HCT116 (cell line): ENCODE data around the gene TLCD3A. TPM values are rescaled to one million over a fixed set of nuclear protein-coding genes. Genes with fewer than 3 reads are reported as not detected.

Experiments
- ATAC-seq: fragments of 200-7000 bp; cut with Tn5 transposase; 2 replicates; pipeline ENCODE4 v1.9.1; 2020; ENCODE audit warnings: mild to moderate bottlenecking, moderate library complexity
- BruUV-seq: library from RNA; stranded (reverse); fragments of 400-500 nt; replicated peaks from 2 replicates; lab custom pipeline; 2021; lab: Mats Ljungman, UMichigan
- CTCF ChIA-PET: fragments of 300-600 bp; sonication (Branson Sonifier 250); formaldehyde crosslinking; loops from one replicate; lab custom pipeline; 2021; ENCODE audit warnings: antibody characterized with exemption; lab: Charles Lee
- POLR2A ChIA-PET: fragments of 300-600, 350-600 bp; sonication (Branson Sonifier 250); formaldehyde crosslinking; loops from one replicate; lab custom pipeline; 2021; ENCODE audit warnings: antibody characterized with exemption; lab: Charles Lee
- RAD21 ChIA-PET, 2 experiments: fragments of 300-600 bp; sonication (Branson Sonifier 250); formaldehyde crosslinking; loops; one replicate each; lab custom pipeline; 2023; ENCODE audit warnings: low total read pairs in 2 of 2; ENCODE audit not compliant: uncharacterized antibody in 2 of 2, unreplicated experiment in 2 of 2, low non-redundant PET in 1 of 2; lab: Charles Lee
- DNase-seq: peaks from one replicate; pipeline ENCODE4 v3.0.0-alpha.2; 2010; ENCODE audit warnings: low read depth, low spot score
- H2AFZ ChIP-seq: fragments of 200-600 bp; shearing (Covaris generic), sonication (generic); 2 replicates; pipeline ENCODE4 v1.6.1; 2017; ENCODE audit warnings: low read depth, mixed run types, mixed read lengths, antibody characterized with exemption, low read length; ENCODE audit not compliant: poor library complexity, severe bottlenecking
- H3K27ac ChIP-seq: 2 replicates; pipeline ENCODE4 v1.5.1; 2012; ENCODE audit warnings: low read depth, low read length
- H3K27me3 ChIP-seq: fragments of 200-600 bp; sonication (generic); 2 replicates; pipeline ENCODE4 v1.6.1; 2016; ENCODE audit warnings: mixed run types, low read length, mixed read lengths; ENCODE audit not compliant: insufficient read depth
- H3K36me3 ChIP-seq, 2 experiments: fragments of 200-500 bp in 1 of 2; fragments of 200-600 bp in 1 of 2; sonication (Bioruptor generic) in 1 of 2; sonication (generic) in 1 of 2; 2 replicates each; pipeline versions ENCODE4 v1.5.1 to v1.6.1; 2014 to 2016; ENCODE audit warnings: low read length in 2 of 2, inconsistent platforms in 1 of 2, mixed read lengths in 1 of 2, mixed run types in 1 of 2; ENCODE audit not compliant: insufficient read depth in 2 of 2, control insufficient read depth in 1 of 2
- H3K4me1 ChIP-seq, 2 experiments: fragments of 200-600 bp in 1 of 2; sonication (generic) in 1 of 2; 2 replicates each; pipeline versions ENCODE4 v1.5.1 to v1.6.1; 2012 to 2017; ENCODE audit warnings: low read length in 2 of 2, inconsistent platforms in 1 of 2, mild to moderate bottlenecking in 1 of 2, mixed read lengths in 1 of 2, mixed run types in 1 of 2, moderate library complexity in 1 of 2; ENCODE audit not compliant: insufficient read depth in 2 of 2, control insufficient read depth in 1 of 2
- H3K4me2 ChIP-seq: fragments of 200-600 bp; sonication (generic); 2 replicates; pipeline ENCODE4 v1.6.1; 2017; ENCODE audit warnings: mixed run types, low read length, mixed read lengths
- H3K4me3 ChIP-seq, 2 experiments: fragments of 200-600 bp in 1 of 2; sonication (generic) in 1 of 2; replicated peaks in 1 of 2; 2 replicates each; pipeline ENCODE4 v1.5.1; 2011 to 2016; ENCODE audit warnings: low read length in 2 of 2, control low read depth in 1 of 2, low read depth in 1 of 2, mild to moderate bottlenecking in 1 of 2, mixed read lengths in 1 of 2, mixed run types in 1 of 2
- H3K79me2 ChIP-seq: fragments of 200-600 bp; sonication (generic); 2 replicates; pipeline ENCODE4 v1.6.1; 2017; ENCODE audit warnings: mild to moderate bottlenecking, mixed run types, low read length, moderate library complexity, mixed read lengths; ENCODE audit not compliant: insufficient read depth
- H3K9ac ChIP-seq: fragments of 200-600 bp; sonication (generic); 2 replicates; pipeline ENCODE4 v1.6.1; 2016; ENCODE audit warnings: low read length, mixed read lengths
- H3K9me2 ChIP-seq: fragments of 200-600 bp; sonication (generic), shearing (Covaris generic); 2 replicates; pipeline ENCODE4 v1.6.1; 2017; ENCODE audit warnings: mixed run types, mild to moderate bottlenecking, moderate library complexity; ENCODE audit not compliant: insufficient read depth
- H3K9me3 ChIP-seq, 2 experiments: fragments of 200-500 bp in 1 of 2; fragments of 200-600 bp in 1 of 2; sonication (Bioruptor generic) in 1 of 2; sonication (generic) in 1 of 2; 2 replicates each; pipeline ENCODE4 v1.6.1; 2014 to 2017; ENCODE audit warnings: low read length in 2 of 2, mixed read lengths in 2 of 2, inconsistent platforms in 1 of 2, low read depth in 1 of 2, mild to moderate bottlenecking in 1 of 2, mixed run types in 1 of 2, moderate library complexity in 1 of 2; ENCODE audit not compliant: control insufficient read depth in 1 of 2, insufficient read depth in 1 of 2
- H4K20me1 ChIP-seq: fragments of 200-600 bp; sonication (generic), shearing (Covaris generic); 2 replicates; pipeline ENCODE4 v1.6.1; 2017; ENCODE audit warnings: mixed run types, mild to moderate bottlenecking, moderate library complexity; ENCODE audit not compliant: insufficient read depth
- CBX3 ChIP-seq: IDR thresholded peaks from 2 replicates; pipeline ENCODE4 v1.6.1; 2012; ENCODE audit warnings: low read depth
- CTCF ChIP-seq, 3 experiments: fragments of 200-600 bp in 1 of 3; sonication (generic) in 1 of 3; IDR thresholded peaks in 2 of 3; conservative IDR thresholded peaks in 1 of 3; 2 replicates each; pipeline ENCODE4 v1.5.1; 2012 to 2017; ENCODE audit warnings: low read depth in 2 of 3, low read length in 2 of 3, antibody characterized with exemption in 1 of 3, borderline replicate concordance in 1 of 3, control low read depth in 1 of 3, mild to moderate bottlenecking in 1 of 3, mixed read lengths in 1 of 3, mixed run types in 1 of 3, moderate library complexity in 1 of 3; ENCODE audit not compliant: insufficient read depth in 1 of 3
- EGR1 ChIP-seq: IDR thresholded peaks from 2 replicates; pipeline ENCODE4 v1.6.1; 2012; ENCODE audit warnings: low read depth
- ELF1 ChIP-seq: IDR thresholded peaks from 2 replicates; pipeline ENCODE4 v1.6.1; 2012; ENCODE audit warnings: low read depth, borderline replicate concordance
- EZH2 ChIP-seq: fragments of 200-600 bp; sonication (generic); IDR thresholded peaks from 2 replicates; pipeline ENCODE4 v1.6.1; 2017; ENCODE audit warnings: antibody characterized with exemption, mixed run types
- JUND ChIP-seq: IDR thresholded peaks from 2 replicates; pipeline ENCODE4 v1.6.1; 2012
- MAX ChIP-seq: IDR thresholded peaks from 2 replicates; pipeline ENCODE4 v1.6.1; 2012
- POLR2A ChIP-seq: IDR thresholded peaks from 2 replicates; pipeline ENCODE4 v1.7.0; 2011; ENCODE audit warnings: borderline replicate concordance; ENCODE audit not compliant: insufficient read depth, insufficient read length; ENCODE audit errors: extremely low read depth
- POLR2AphosphoS5 ChIP-seq: IDR thresholded peaks from 2 replicates; pipeline ENCODE4 v1.6.1; 2011; ENCODE audit warnings: mild to moderate bottlenecking, low read depth, low read length, moderate library complexity
- RAD21 ChIP-seq: IDR thresholded peaks from 2 replicates; pipeline ENCODE4 v1.6.1; 2012; ENCODE audit warnings: low read depth, mild to moderate bottlenecking
- SIN3A ChIP-seq: IDR thresholded peaks from 2 replicates; pipeline ENCODE4 v1.6.1; 2012; ENCODE audit warnings: low read depth
- SP1 ChIP-seq: IDR thresholded peaks from 2 replicates; pipeline ENCODE4 v1.6.1; 2012; ENCODE audit warnings: low read depth
- TCF7L2 ChIP-seq: IDR thresholded peaks from 2 replicates; pipeline ENCODE4 v1.7.0; 2011; ENCODE audit warnings: borderline replicate concordance, inconsistent platforms; ENCODE audit not compliant: insufficient read depth, insufficient read length; ENCODE audit errors: extremely low read depth
- YY1 ChIP-seq: IDR thresholded peaks from 2 replicates; pipeline ENCODE4 v1.6.1; 2011; ENCODE audit warnings: low read length, low read depth, moderate library complexity, mild to moderate bottlenecking; ENCODE audit not compliant: insufficient replicate concordance; ENCODE audit errors: extremely low read depth
- ZFX ChIP-seq: fragments of 450-650 bp; IDR thresholded peaks from 2 replicates; pipeline ENCODE4 v1.6.1; 2017
- ZNF274 ChIP-seq: fragments of 200-500 bp; sonication (Bioruptor generic); IDR thresholded peaks from 2 replicates; pipeline ENCODE4 v1.6.1; 2014; ENCODE audit warnings: mild to moderate bottlenecking, low read depth, low read length, inconsistent platforms
- intact Hi-C: fragments of 100-400 bp; cut with micrococcal nuclease; formaldehyde crosslinking; loops from 2 replicates; pipeline ENCODE4 v1.10.0; 2022
- total RNA-seq: library from RNA; stranded (reverse); gene quantifications from one replicate; pipeline ENCODE4 v1.2.1, GENCODE V29; 2021; ENCODE audit not compliant: unreplicated experiment
- TF ChIP-seq, protein P1 (sequence below): IDR thresholded peaks from 2 replicates; pipeline ENCODE4 v1.6.1; 2012; ENCODE audit warnings: low read depth

Gene TLCD3A
- total RNA-seq, 1 experiment from 2014 or later: 26.0 TPM

DNA sequence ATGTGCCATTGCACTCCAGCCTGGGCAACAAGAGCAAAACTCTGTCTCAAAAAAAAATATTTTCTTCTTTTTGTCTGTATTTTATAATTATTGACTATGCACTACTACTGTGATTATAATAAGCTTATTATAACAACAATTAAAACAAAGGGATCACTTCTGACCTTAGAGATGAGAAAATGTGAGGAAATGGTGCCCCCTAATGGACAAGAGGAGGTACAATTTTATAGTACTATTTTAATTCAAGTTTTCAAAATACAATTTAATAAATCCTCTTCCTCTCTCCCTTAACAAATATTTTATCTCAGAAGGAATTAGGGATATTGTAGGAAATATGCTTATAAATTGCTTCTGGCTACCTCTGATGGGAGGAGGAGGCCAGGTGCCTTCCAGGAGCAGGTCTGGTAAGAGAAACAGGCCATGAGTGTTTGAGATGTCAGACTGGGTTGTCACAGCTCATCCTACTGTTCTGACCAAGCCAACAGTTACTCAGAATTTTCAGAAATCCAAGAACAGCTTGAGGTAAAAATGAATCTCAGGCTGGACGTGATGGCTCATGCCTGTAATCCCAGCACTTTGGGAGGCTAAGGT is 31.8 kb upstream of the TLCD3A start:
- H2AFZ ChIP-seq: no peak overlapping the region
- CTCF ChIA-PET: interaction anchor here (0.7 to 6.2 kb wide), 14 partner anchors 10 to 551 kb away, joined by 3 to 124 read pairs (median 4); partner anchors contain the start of genes TIMM22 and VPS53
- H3K9me2 ChIP-seq: no peaks in the 10 kb centered on the region
- no peaks in the 10 kb centered on the region for H3K27me3 ChIP-seq
- no peak overlapping the region for H3K4me2 ChIP-seq
- BruUV-seq: no TSS peak
- H3K27ac ChIP-seq: no peak overlapping the region
- H4K20me1 ChIP-seq: no peaks in the 10 kb centered on the region
- H3K4me1 ChIP-seq: no peaks in the 10 kb centered on the region
- ATAC-seq (peak; percentile 61), DNase-seq (peak; percentile 21)
- no peak for TF ChIP-seq JUND
- TF ChIP-seq EZH2: no peak
- TF ChIP-seq CBX3: no peak
- no peak for TF ChIP-seq TCF7L2
- peak; percentile 86 for TF ChIP-seq RAD21
- peak; percentile 32 to 82 (median 68) for TF ChIP-seq CTCF (IDR thresholded peaks at IDR 0.05 in 2 of 3, conservative IDR thresholded peaks at IDR 0.05 in 1 of 3; ENCODE audit: borderline replicate concordance in 1 of 3, insufficient read depth in 1 of 3, low read depth in 2 of 3, low read length in 2 of 3)
- TF ChIP-seq, protein P1, sequence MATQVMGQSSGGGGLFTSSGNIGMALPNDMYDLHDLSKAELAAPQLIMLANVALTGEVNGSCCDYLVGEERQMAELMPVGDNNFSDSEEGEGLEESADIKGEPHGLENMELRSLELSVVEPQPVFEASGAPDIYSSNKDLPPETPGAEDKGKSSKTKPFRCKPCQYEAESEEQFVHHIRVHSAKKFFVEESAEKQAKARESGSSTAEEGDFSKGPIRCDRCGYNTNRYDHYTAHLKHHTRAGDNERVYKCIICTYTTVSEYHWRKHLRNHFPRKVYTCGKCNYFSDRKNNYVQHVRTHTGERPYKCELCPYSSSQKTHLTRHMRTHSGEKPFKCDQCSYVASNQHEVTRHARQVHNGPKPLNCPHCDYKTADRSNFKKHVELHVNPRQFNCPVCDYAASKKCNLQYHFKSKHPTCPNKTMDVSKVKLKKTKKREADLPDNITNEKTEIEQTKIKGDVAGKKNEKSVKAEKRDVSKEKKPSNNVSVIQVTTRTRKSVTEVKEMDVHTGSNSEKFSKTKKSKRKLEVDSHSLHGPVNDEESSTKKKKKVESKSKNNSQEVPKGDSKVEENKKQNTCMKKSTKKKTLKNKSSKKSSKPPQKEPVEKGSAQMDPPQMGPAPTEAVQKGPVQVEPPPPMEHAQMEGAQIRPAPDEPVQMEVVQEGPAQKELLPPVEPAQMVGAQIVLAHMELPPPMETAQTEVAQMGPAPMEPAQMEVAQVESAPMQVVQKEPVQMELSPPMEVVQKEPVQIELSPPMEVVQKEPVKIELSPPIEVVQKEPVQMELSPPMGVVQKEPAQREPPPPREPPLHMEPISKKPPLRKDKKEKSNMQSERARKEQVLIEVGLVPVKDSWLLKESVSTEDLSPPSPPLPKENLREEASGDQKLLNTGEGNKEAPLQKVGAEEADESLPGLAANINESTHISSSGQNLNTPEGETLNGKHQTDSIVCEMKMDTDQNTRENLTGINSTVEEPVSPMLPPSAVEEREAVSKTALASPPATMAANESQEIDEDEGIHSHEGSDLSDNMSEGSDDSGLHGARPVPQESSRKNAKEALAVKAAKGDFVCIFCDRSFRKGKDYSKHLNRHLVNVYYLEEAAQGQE: no peak
- no peak for TF ChIP-seq YY1
- TF ChIP-seq ELF1: no peak
- no peak for TF ChIP-seq ZFX
- no peak for TF ChIP-seq ZNF274
- TF ChIP-seq POLR2AphosphoS5: no peak
- TF ChIP-seq MAX: no peak
- no peak for TF ChIP-seq SIN3A
- no peak for TF ChIP-seq SP1
- no peak for TF ChIP-seq POLR2A
- no peak for TF ChIP-seq EGR1
- intact Hi-C loops: loop anchor here (1.0 kb wide), 1 partner anchor 288 kb away; no protein-coding TSS in a partner anchor
- H3K36me3 ChIP-seq: peaks cover 6 to 19% of the 10 kb centered on the region in 2 experiments; a peak in 2 of 4 replicates
- no peaks in the 10 kb centered on the region for H3K9me3 ChIP-seq
- H3K9ac ChIP-seq: no peak overlapping the region
- H3K79me2 ChIP-seq: peaks cover 28% of the 10 kb centered on the region
- RAD21 ChIA-PET: interaction anchor here (1.4 to 2.1 kb wide), 2 partner anchors 288 kb away, joined by 12 to 14 read pairs; no protein-coding TSS in a partner anchor
- no peak overlapping the region for H3K4me3 ChIP-seq
- POLR2A ChIA-PET: interaction anchor here (0.6 to 1.3 kb wide), 2 partner anchors 288 to 1224 kb away, joined by 4 to 6 read pairs; no protein-coding TSS in a partner anchor
